Glutamatergic neuron (in vitro differentiated cells): Measurements from ENCODE around the gene MPPED2. TPM values are rescaled to one million over a fixed set of nuclear protein-coding genes. Genes with fewer than 3 reads are reported as not detected.

ENCODE experiments used
- DNase-seq: peaks from one replicate; pipeline ENCODE4 v3.0.0; 2022
- H3K27ac Mint-ChIP-seq: one replicate; pipeline ENCODE4 v1.8.0; 2020; ENCODE audit warnings: mild to moderate bottlenecking, mixed read lengths, inconsistent platforms; ENCODE audit not compliant: unreplicated experiment
- H3K27me3 Mint-ChIP-seq: one replicate; pipeline ENCODE4 v1.8.0; 2020; ENCODE audit warnings: mild to moderate bottlenecking, moderate library complexity, mixed read lengths, inconsistent platforms; ENCODE audit not compliant: unreplicated experiment
- H3K36me3 Mint-ChIP-seq: one replicate; pipeline ENCODE4 v1.8.0; 2020; ENCODE audit warnings: mild to moderate bottlenecking, mixed read lengths, inconsistent platforms; ENCODE audit not compliant: unreplicated experiment
- H3K4me1 Mint-ChIP-seq: one replicate; pipeline ENCODE4 v1.8.0; 2020; ENCODE audit warnings: mild to moderate bottlenecking, low read depth, mixed read lengths, inconsistent platforms; ENCODE audit not compliant: unreplicated experiment
- H3K4me3 Mint-ChIP-seq: one replicate; pipeline ENCODE4 v1.8.0; 2020; ENCODE audit warnings: mild to moderate bottlenecking, mixed read lengths, inconsistent platforms; ENCODE audit not compliant: unreplicated experiment
- H3K9me3 Mint-ChIP-seq: one replicate; pipeline ENCODE4 v1.8.0; 2020; ENCODE audit warnings: mild to moderate bottlenecking, moderate library complexity, mixed read lengths, inconsistent platforms; ENCODE audit not compliant: unreplicated experiment
- CTCF ChIP-seq: fragments of 200-600 bp; sonication (generic); IDR thresholded peaks from one replicate; pipeline ENCODE4 v1.5.0; 2021; ENCODE audit not compliant: partially characterized antibody, unreplicated experiment
- total RNA-seq: library from RNA; stranded (reverse); fragmentation: NEBNext Ultra II Directional; extraction: Animal tissue kit (Norgen Biotek cat#: 25700); gene quantifications from one replicate; pipeline ENCODE4 v1.2.1, GENCODE V29; 2021; ENCODE audit not compliant: unreplicated experiment

MPPED2 gene
- total RNA-seq, 1 donor from 2014 or later, result 11.0 TPM

- no peak for DNase-seq
- Mint-ChIP-seq H3K27ac (no peak overlapping the region), H3K4me3 (no peak overlapping the region), H3K36me3 (no peaks in the 10 kb centered on the region), H3K9me3 (no peaks in the 10 kb centered on the region), H3K4me1 (no peaks in the 10 kb centered on the region), H3K27me3 (no peaks in the 10 kb centered on the region)
- no peak for TF ChIP-seq CTCF
These were observed 190.4 kb downstream of the MPPED2 start for GRCh38 chr11:30395751-30396150.

DNA sequence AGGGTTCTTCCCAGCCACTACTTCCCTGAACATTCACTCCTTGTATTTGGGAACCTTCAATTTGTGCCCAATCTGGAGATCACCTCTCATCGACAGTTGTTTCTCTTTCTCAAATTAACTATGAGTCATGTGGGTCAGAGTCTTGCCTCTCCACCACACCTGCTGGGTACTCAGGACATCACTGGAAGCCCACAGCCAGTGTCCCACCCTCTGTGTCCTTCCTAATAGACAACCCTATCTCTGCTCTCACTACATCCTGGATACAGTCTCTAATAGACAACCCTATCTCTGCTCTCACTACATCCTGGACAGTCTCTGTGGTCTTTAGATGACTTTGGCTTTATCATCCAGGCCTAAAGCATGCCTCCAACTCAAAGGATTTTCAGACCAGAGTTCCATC lies 193.1 kb downstream of the MPPED2 start:
- no peaks in the 10 kb centered on the region for H3K9me3 Mint-ChIP-seq
- no peak overlapping the region for H3K27ac Mint-ChIP-seq
- no peak overlapping the region for H3K4me3 Mint-ChIP-seq
- H3K4me1 Mint-ChIP-seq, result no peaks in the 10 kb centered on the region
- no peak for DNase-seq
- H3K27me3 Mint-ChIP-seq, result no peaks in the 10 kb centered on the region
- H3K36me3 Mint-ChIP-seq, result no peaks in the 10 kb centered on the region
- no peak for TF ChIP-seq CTCF

GRCh38 chr11:30392221-30392784 lies 193.8 kb downstream of the MPPED2 start:
- no peaks in the 10 kb centered on the region for H3K27me3 Mint-ChIP-seq
- TF ChIP-seq CTCF, result no peak
- H3K27ac Mint-ChIP-seq, result no peak overlapping the region
- H3K4me1 Mint-ChIP-seq, result no peaks in the 10 kb centered on the region
- H3K4me3 Mint-ChIP-seq, result no peak overlapping the region
- H3K9me3 Mint-ChIP-seq, result no peaks in the 10 kb centered on the region
- no peak for DNase-seq
- peaks cover 1% of the 10 kb centered on the region for H3K36me3 Mint-ChIP-seq

DNA sequence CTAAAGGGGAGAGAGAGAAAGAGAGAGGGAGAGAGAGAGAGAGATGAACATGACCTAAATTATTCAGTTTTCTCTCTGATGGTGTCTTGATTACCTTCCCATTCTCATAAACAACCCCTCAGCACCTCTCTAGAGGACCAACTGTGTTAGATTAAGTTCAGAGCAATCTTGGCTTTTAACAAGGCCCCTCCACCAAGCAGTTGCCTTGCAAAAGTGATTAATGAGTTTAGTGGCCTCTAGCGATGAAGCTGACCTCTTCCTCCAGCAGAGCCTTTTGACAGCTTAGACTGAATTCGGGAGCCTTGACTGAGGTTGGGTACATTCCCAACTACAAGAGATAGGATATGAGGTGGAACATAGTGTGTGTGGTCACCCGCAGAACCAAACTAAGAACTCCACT lies 197.2 kb downstream of the MPPED2 start:
- H3K9me3 Mint-ChIP-seq, result peaks cover 3% of the 10 kb centered on the region
- DNase-seq, result no peak
- H3K36me3 Mint-ChIP-seq, result peaks cover 5% of the 10 kb centered on the region
- no peaks in the 10 kb centered on the region for H3K4me1 Mint-ChIP-seq
- H3K27ac Mint-ChIP-seq, result no peak overlapping the region
- H3K4me3 Mint-ChIP-seq, result no peak overlapping the region
- no peak for TF ChIP-seq CTCF
- H3K27me3 Mint-ChIP-seq, result no peaks in the 10 kb centered on the region

DNA sequence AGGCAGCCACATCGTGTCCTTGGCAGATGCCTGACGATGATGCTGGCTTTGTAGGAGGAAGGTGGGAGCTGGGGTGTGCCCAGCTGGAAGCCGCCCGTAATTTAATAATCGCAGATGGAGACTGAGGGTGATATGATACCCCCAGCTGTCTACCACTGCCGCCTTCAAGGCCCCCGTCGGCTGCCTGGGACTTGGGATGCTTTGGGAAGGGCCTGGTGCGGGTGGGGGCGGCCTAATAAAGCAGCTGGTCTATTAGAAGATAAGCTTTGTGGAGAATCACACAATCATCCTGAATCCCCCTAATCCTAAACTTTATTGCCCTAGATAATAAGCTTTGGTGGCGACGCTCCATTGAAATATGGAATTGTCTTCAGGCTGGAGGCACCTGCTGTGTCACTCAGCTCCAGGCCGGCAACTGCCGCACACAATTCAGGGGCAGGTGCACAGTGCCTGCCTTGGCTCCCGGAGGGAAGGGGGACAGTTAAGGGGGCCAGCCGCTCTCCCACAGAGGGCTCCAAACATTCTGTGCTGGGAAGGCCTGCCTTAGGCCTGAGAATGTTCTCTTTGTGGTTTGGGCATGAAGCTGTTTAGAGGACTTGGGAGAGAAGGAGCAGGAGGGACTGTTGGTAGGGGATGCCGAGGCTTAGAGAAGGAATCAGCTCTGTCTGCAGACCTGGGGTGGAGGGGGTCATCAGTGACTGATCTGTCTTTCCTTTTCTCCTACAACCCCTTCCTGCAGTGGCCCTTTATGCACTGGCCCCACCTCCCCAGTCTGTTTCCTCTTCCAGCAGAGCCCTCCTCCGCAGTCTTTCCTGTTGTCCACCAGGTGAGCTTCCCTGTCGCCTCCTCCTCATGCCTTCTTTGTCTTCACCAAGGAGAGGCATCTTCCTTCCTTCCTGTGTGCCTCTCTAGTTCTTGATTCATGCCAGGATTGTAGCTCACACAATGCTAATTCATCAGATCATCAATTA lies 198.0 kb downstream of the MPPED2 start:
- no peak overlapping the region for H3K27ac Mint-ChIP-seq
- no peaks in the 10 kb centered on the region for H3K4me1 Mint-ChIP-seq
- no peaks in the 10 kb centered on the region for H3K27me3 Mint-ChIP-seq
- no peak for TF ChIP-seq CTCF
- peaks cover 3% of the 10 kb centered on the region for H3K9me3 Mint-ChIP-seq
- H3K36me3 Mint-ChIP-seq, result peaks cover 5% of the 10 kb centered on the region
- H3K4me3 Mint-ChIP-seq, result no peak overlapping the region
- no peak for DNase-seq
